ENCODE measurements around the gene ARHGAP42. TPM values are rescaled to one million over a fixed set of nuclear protein-coding genes. Genes with fewer than 3 reads are reported as not detected.

Gene ARHGAP42
- polyA plus RNA-seq, 1 donor (not counting 4 experiments of a cell fraction or from before 2014, with no cell fraction given): 5.5 TPM

DNA sequence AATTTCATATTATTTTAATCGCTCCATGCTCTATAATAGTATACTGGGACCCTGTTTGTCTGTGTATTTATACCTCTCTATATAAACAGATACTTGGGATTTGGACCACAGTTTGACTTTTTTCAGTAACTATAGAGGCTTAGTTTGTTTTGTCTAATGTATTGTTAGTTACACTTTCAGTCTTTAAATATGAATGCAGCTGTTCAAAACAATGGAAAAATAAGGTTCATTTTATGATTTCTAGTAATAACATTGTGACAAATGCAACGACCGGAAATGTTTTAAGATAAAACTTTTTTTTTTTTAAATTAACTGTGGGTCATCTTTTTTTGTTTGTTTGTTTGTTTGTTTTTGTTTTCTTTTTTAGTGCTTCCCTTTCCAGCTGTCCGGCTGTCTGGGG lies 133.5 kb downstream of the ARHGAP42 start:
- H3K9me3 ChIP-seq (ENCODE audit: control insufficient read depth, low read depth, low read length): no peaks in the 10 kb centered on the region
- H3K9ac ChIP-seq (ENCODE audit: control insufficient read depth, extremely low read depth, insufficient read depth, low read length): no peak overlapping the region
- H3K27ac ChIP-seq (ENCODE audit: control insufficient read depth, insufficient read depth, low read length): no peak overlapping the region
- no peaks in the 10 kb centered on the region for H3K9me1 ChIP-seq (ENCODE audit: control insufficient read depth, extremely low read depth, insufficient read depth, low read length)
- no peaks in the 10 kb centered on the region for H4K20me1 ChIP-seq (ENCODE audit: control insufficient read depth, extremely low read depth, insufficient read depth, low read length)
- no peak overlapping the region for H2AFZ ChIP-seq (ENCODE audit: control insufficient read depth, low read length)
- H3K4me2 ChIP-seq (ENCODE audit: control insufficient read depth, extremely low read depth, insufficient read depth, low read depth, low read length): no peak overlapping the region
- TF ChIP-seq, protein P1, sequence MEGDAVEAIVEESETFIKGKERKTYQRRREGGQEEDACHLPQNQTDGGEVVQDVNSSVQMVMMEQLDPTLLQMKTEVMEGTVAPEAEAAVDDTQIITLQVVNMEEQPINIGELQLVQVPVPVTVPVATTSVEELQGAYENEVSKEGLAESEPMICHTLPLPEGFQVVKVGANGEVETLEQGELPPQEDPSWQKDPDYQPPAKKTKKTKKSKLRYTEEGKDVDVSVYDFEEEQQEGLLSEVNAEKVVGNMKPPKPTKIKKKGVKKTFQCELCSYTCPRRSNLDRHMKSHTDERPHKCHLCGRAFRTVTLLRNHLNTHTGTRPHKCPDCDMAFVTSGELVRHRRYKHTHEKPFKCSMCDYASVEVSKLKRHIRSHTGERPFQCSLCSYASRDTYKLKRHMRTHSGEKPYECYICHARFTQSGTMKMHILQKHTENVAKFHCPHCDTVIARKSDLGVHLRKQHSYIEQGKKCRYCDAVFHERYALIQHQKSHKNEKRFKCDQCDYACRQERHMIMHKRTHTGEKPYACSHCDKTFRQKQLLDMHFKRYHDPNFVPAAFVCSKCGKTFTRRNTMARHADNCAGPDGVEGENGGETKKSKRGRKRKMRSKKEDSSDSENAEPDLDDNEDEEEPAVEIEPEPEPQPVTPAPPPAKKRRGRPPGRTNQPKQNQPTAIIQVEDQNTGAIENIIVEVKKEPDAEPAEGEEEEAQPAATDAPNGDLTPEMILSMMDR (optimal IDR thresholded peaks at IDR 0.05 in 1 of 3, IDR thresholded peaks at IDR 0.05 in 1 of 3, conservative IDR thresholded peaks at IDR 0.05 in 1 of 3; ENCODE audit: extremely low read depth in 1 of 3, insufficient read depth in 2 of 3, low read length in 3 of 3): no peak
- TF ChIP-seq EZH2 (IDR thresholded peaks at IDR 0.05; ENCODE audit: low read length): no peak
- no peak overlapping the region for H3K4me3 ChIP-seq (ENCODE audit: control insufficient read depth in 2 of 3, extremely low read depth in 1 of 3, insufficient read depth in 2 of 3, low read depth in 1 of 3, low read length in 3 of 3)
- H3K4me1 ChIP-seq (ENCODE audit: control insufficient read depth, extremely low read depth, insufficient read depth, low read length): peaks cover 9% of the 10 kb centered on the region
- DNase-seq (ENCODE audit: low read depth, low spot score) (no peak), FAIRE-seq (no peak)
- no peaks in the 10 kb centered on the region for H3K27me3 ChIP-seq (ENCODE audit: control insufficient read depth, extremely low read depth, insufficient read depth, low read length)
- dilution Hi-C loops (cut with MboI; ENCODE audit: extremely low pct_ligation_motif_present, low sequenced_read_pairs): no loop called here
- no peaks in the 10 kb centered on the region for H3K79me2 ChIP-seq (ENCODE audit: control insufficient read depth, insufficient read depth, low read length)
- H3K36me3 ChIP-seq (ENCODE audit: control insufficient read depth in 2 of 2, extremely low read depth in 1 of 2, insufficient read depth in 2 of 2, low read length in 2 of 2): no peaks in the 10 kb centered on the region

DNA sequence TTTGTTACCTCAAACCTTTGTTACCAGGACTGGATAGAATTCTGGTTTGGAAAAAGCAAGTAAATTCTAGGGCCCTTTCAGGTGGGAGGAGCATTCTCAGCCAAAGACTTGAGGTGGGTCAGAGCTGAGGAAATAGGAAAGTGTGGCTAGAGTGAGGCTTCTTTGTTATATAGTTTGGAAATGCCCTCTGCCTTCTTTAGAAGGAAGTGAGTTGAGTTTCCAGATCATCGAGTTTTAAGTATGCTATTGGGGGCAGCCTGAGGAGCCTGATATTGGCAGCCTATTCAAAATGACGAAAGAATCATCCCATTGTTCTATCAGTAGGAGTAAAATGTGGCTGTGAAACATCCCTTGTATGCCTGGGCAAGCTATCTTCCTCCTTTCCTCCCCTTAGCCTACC lies 134.1 kb downstream of the ARHGAP42 start:
- no peak overlapping the region for H2AFZ ChIP-seq (ENCODE audit: control insufficient read depth, low read length)
- no peaks in the 10 kb centered on the region for H4K20me1 ChIP-seq (ENCODE audit: control insufficient read depth, extremely low read depth, insufficient read depth, low read length)
- no peaks in the 10 kb centered on the region for H3K79me2 ChIP-seq (ENCODE audit: control insufficient read depth, insufficient read depth, low read length)
- DNase-seq (ENCODE audit: low read depth, low spot score) (no peak), FAIRE-seq (peak; percentile 17)
- H3K27me3 ChIP-seq (ENCODE audit: control insufficient read depth, extremely low read depth, insufficient read depth, low read length): no peaks in the 10 kb centered on the region
- no peak overlapping the region for H3K4me3 ChIP-seq (ENCODE audit: control insufficient read depth in 2 of 3, extremely low read depth in 1 of 3, insufficient read depth in 2 of 3, low read depth in 1 of 3, low read length in 3 of 3)
- H3K9me3 ChIP-seq (ENCODE audit: control insufficient read depth, low read depth, low read length): no peaks in the 10 kb centered on the region
- H3K27ac ChIP-seq (ENCODE audit: control insufficient read depth, insufficient read depth, low read length): no peak overlapping the region
- peaks cover 15% of the 10 kb centered on the region for H3K4me1 ChIP-seq (ENCODE audit: control insufficient read depth, extremely low read depth, insufficient read depth, low read length)
- no peaks in the 10 kb centered on the region for H3K36me3 ChIP-seq (ENCODE audit: control insufficient read depth in 2 of 2, extremely low read depth in 1 of 2, insufficient read depth in 2 of 2, low read length in 2 of 2)
- H3K9me1 ChIP-seq (ENCODE audit: control insufficient read depth, extremely low read depth, insufficient read depth, low read length): no peaks in the 10 kb centered on the region
- TF ChIP-seq, protein P1 (optimal IDR thresholded peaks at IDR 0.05 in 1 of 3, IDR thresholded peaks at IDR 0.05 in 1 of 3, conservative IDR thresholded peaks at IDR 0.05 in 1 of 3; ENCODE audit: extremely low read depth in 1 of 3, insufficient read depth in 2 of 3, low read length in 3 of 3): no peak
- no peak for TF ChIP-seq EZH2 (IDR thresholded peaks at IDR 0.05; ENCODE audit: low read length)
- no peak overlapping the region for H3K9ac ChIP-seq (ENCODE audit: control insufficient read depth, extremely low read depth, insufficient read depth, low read length)
- dilution Hi-C loops (cut with MboI; ENCODE audit: extremely low pct_ligation_motif_present, low sequenced_read_pairs): no loop called here
- no peak overlapping the region for H3K4me2 ChIP-seq (ENCODE audit: control insufficient read depth, extremely low read depth, insufficient read depth, low read depth, low read length)
